ENCODE data around the gene ZFP36. TPM values are rescaled to one million over a fixed set of nuclear protein-coding genes. Genes with fewer than 3 reads are reported as not detected.

Gene ZFP36
- total RNA-seq, 2 experiments from 2014 or later = 74.6 to 80.3 TPM

DNA sequence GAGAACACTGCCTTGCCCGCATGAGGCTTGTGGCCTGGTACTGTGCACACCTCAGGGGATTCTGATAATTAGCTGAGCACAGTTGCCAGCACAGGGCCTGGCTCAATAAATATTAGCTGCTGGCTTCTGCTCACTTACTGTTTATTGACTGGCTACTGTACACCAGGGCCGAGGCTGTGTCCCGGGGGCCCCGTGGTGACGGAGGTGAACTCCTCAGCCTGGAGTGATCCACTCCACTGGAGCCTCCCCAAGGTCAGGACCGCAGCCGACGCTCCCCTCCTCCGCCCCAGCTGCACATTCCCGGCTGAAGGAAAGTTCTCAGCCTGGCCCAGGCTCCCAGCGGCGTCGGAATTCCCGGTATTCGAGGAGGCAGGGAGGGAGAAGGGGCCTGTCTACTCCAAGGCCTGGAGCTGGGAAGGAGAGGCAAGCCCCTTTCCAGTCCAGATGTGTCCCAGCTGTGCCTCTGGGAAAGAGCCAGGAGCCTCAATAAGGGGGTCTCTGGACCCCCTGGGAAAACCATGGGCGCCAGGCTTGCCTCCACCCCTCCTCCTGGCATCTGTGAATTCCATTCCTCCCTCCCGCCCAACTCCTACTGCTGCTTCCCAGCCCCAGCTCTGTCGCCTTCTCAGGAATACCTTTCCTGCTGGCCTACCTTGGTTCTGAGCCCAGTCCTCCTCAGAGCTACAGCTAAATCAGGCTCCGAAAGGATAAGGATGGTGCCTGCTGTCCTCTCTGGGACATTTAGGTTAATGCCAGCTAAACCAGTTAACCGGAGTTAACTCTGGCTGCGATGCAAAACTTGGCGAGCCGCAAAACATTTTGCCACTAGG is 21.9 kb downstream of the ZFP36 start:
- Mint-ChIP-seq H3K27ac (no peak overlapping the region), H3K9me3 (no peaks in the 10 kb centered on the region), H3K4me3 (no peak overlapping the region), H3K36me3 (ENCODE audit: low read depth) (peaks cover 14% of the 10 kb centered on the region), H3K4me1 (ENCODE audit: low read depth) (peaks cover 24% of the 10 kb centered on the region), H3K27me3 (no peaks in the 10 kb centered on the region)
- intact Hi-C loops (cut with micrococcal nuclease) = no loop called here
- ChIA-PET POLR2A (interaction anchor here (0.8 to 3.4 kb wide), 7 partner anchors 10 to 32 kb away, joined by 3 to 24 read pairs (median 6); partner anchors contain the start of gene SUPT5H), CTCF (interaction anchor here (0.7 to 1.3 kb wide), 4 partner anchors 12 to 104 kb away, joined by 3 to 4 read pairs (median 3); partner anchors contain the start of gene EID2B)
- TF ChIP-seq, protein P1, sequence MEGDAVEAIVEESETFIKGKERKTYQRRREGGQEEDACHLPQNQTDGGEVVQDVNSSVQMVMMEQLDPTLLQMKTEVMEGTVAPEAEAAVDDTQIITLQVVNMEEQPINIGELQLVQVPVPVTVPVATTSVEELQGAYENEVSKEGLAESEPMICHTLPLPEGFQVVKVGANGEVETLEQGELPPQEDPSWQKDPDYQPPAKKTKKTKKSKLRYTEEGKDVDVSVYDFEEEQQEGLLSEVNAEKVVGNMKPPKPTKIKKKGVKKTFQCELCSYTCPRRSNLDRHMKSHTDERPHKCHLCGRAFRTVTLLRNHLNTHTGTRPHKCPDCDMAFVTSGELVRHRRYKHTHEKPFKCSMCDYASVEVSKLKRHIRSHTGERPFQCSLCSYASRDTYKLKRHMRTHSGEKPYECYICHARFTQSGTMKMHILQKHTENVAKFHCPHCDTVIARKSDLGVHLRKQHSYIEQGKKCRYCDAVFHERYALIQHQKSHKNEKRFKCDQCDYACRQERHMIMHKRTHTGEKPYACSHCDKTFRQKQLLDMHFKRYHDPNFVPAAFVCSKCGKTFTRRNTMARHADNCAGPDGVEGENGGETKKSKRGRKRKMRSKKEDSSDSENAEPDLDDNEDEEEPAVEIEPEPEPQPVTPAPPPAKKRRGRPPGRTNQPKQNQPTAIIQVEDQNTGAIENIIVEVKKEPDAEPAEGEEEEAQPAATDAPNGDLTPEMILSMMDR (IDR thresholded peaks at IDR 0.05) = no peak
- no peak for ATAC-seq
- no peak for DNase-seq

DNA sequence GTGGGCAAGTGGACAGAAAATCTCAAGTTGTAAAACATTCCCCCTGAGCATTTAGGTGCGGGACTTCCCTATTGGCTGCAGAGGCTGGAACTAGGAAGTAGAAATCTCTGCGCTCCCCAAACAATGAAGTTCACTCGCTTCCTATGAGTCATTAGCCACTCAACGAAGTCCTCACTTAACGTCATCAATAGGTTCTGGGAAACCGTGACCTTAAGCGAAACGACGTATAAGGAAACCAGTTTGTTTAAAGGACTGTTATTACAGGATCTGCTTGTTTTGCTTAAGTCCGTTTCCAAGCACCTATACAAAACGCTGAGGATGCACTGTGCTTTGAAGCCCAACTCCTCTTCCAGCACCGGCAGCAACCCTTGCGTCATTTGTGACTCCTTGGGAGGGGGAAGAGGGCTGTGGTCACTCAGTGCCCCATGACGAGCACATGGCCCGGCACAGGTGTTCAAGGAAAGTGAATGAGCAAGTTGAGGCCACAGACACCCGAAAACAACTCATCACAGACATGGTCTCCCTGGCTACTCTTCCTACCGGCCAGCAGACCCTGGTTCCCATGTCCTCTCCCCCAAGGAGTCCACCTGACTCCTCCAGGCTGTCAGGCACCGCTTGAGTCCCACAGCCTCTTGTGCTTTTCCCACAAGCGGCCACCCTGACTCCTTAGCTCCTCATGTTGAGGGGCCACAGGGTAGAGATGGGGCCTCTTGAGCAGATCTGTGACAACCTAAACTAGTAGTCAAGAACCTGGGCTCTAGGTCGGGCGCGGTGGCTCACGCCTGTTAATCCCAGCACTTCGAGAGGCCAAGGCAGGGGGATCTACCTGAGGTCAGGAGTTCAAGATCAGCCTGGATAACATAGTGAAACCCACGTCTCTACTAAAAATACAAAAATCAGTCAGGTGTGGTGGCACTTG is 24.3 kb downstream of the ZFP36 start:
- CTCF ChIA-PET = no interaction called here
- ATAC-seq = peak; percentile 70
- Mint-ChIP-seq H3K27me3 (no peaks in the 10 kb centered on the region), H3K27ac (peak overlapping the region; percentile 89), H3K9me3 (no peaks in the 10 kb centered on the region), H3K4me1 (ENCODE audit: low read depth) (peaks cover 38% of the 10 kb centered on the region), H3K36me3 (ENCODE audit: low read depth) (peaks cover 37% of the 10 kb centered on the region), H3K4me3 (peak overlapping the region; percentile 6)
- POLR2A ChIA-PET = interaction anchor here (0.7 to 5.9 kb wide), 7 partner anchors 7 to 109 kb away, joined by 3 to 137 read pairs (median 4); partner anchors contain the start of genes GMFG and SUPT5H
- TF ChIP-seq, protein P1 (IDR thresholded peaks at IDR 0.05) = no peak
- peak; percentile 74 for DNase-seq
- intact Hi-C loops (cut with micrococcal nuclease) = no loop called here

DNA sequence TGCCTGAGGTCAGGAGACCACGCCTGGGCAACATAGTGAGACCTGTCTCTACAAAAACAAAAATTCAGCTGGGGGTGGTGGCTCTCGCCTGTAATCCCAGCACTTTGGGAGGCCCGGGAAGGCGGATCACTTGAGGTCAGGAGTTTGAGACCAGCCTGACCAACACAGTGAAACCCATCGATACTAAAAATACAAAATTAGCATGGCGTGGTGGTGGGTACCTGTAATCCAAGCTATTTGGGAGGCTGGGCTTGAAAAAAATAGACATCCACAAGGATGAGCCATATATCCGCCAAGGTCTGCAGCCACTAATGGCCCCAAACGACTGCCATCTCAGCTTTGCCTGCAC is 26.0 kb downstream of the ZFP36 start:
- ChIA-PET CTCF (interaction anchor here (1.3 kb wide), 1 partner anchor 100 kb away, joined by 5 read pairs; the partner anchor contains the start of gene EID2B), POLR2A (interaction anchor here (0.6 to 5.9 kb wide), 15 partner anchors 8 to 109 kb away, joined by 3 to 137 read pairs (median 5); partner anchors contain the start of genes EID2B, GMFG, MED29 and PAF1)
- Mint-ChIP-seq H3K36me3 (ENCODE audit: low read depth) (peaks cover 37% of the 10 kb centered on the region), H3K27ac (peak overlapping the region; percentile 71), H3K9me3 (no peaks in the 10 kb centered on the region), H3K27me3 (no peaks in the 10 kb centered on the region), H3K4me3 (peak overlapping the region; percentile 100), H3K4me1 (ENCODE audit: low read depth) (peaks cover 48% of the 10 kb centered on the region)
- intact Hi-C loops (cut with micrococcal nuclease) = no loop called here
- ATAC-seq (no peak), DNase-seq (no peak)
- TF ChIP-seq, protein P1 (IDR thresholded peaks at IDR 0.05) = no peak

DNA sequence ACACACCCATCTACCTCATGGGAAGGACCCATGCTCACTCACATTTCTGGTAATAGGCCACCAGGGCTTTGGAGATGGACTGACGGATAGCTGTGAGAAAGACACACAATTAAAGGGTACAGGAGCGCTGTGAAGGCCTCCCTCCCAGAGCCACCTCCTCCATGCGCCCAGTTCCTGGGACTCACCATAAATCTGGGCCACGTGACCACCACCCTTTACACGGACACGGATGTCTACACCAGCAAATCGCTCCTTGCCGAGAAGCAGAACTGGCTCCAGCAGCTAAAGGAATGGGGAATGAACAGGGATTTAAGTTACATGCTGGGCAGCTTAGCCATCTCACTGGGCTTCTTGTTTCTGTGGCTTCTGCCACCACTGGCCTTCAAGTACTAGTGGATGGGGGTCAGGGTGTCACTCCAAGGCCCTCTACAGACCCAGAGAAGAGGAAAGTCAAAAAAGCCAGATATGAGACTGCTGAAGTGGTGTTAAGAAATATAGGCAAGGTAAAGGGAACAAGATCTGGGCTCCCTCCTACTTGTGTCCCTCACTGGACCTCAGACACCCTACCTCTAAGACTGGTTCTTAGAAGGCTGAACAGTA is 26.9 kb downstream of the ZFP36 start:
- H3K36me3 Mint-ChIP-seq (ENCODE audit: low read depth) = peaks cover 37% of the 10 kb centered on the region
- intact Hi-C loops (cut with micrococcal nuclease) = no loop called here
- no peaks in the 10 kb centered on the region for H3K9me3 Mint-ChIP-seq
- peak overlapping the region; percentile 99 for H3K27ac Mint-ChIP-seq
- H3K4me1 Mint-ChIP-seq (ENCODE audit: low read depth) = peaks cover 48% of the 10 kb centered on the region
- ChIA-PET CTCF (interaction anchor here (0.9 to 1.3 kb wide), 4 partner anchors 10 to 222 kb away, joined by 3 to 5 read pairs (median 3); partner anchors contain the start of genes EID2B, MED29 and PAF1), POLR2A (interaction anchor here (0.7 to 5.9 kb wide), 17 partner anchors 8 to 105 kb away, joined by 3 to 137 read pairs (median 4); partner anchors contain the start of genes EID2B, GMFG, MED29 and PAF1)
- TF ChIP-seq, protein P1 (IDR thresholded peaks at IDR 0.05) = no peak
- no peak for ATAC-seq
- no peaks in the 10 kb centered on the region for H3K27me3 Mint-ChIP-seq
- DNase-seq = no peak
- H3K4me3 Mint-ChIP-seq = peak overlapping the region; percentile 100

All from activated CD8-positive, alpha-beta T cell treated with anti-CD3 and anti-CD28 coated beads for 36 hours (primary cell).